ENCODE results near the gene TMEM169. TPM values are rescaled to one million over a fixed set of nuclear protein-coding genes. Genes with fewer than 3 reads are reported as not detected.
A peak's percentile ranks its signal among the peaks of the same experiment; 100 is the strongest.

Gene TMEM169
- total RNA-seq, 1 experiment from 2014 or later: 0.46 TPM

GRCh38 chr2:216119986-216120385 lies 38.3 kb downstream of the TMEM169 start:
- Histone ChIP-seq H3K9me2 (ENCODE audit: insufficient read depth) (no peaks in the 10 kb centered on the region), H3K79me2 (ENCODE audit: low read depth) (peaks cover 55% of the 10 kb centered on the region), H4K20me1 (ENCODE audit: insufficient read depth) (peaks cover 28% of the 10 kb centered on the region), H3F3A (ENCODE audit: insufficient read depth, low read depth) (peaks cover 6% of the 10 kb centered on the region; the same call in 1 of the 2 replicates), H3K4me1 (replicated peaks; ENCODE audit: insufficient read depth) (peaks cover 8% of the 10 kb centered on the region; the same call in 1 of the 2 replicates), H2AFZ (no peak overlapping the region), H3K4me2 (no peak overlapping the region), H3K4me3 (no peak overlapping the region), H3K27me3 (ENCODE audit: insufficient read depth, low read depth) (no peaks in the 10 kb centered on the region), H3K36me3 (ENCODE audit: low read depth) (peaks cover 84% of the 10 kb centered on the region), H3K27ac (no peak overlapping the region), H3K9me3 (ENCODE audit: insufficient read depth, low read depth) (no peaks in the 10 kb centered on the region)
- ChIA-PET POLR2A (ENCODE audit: unreplicated experiment) (interaction anchor here (0.7 kb wide), 1 partner anchor 74 kb away, joined by 4 read pairs; no protein-coding TSS in a partner anchor), CTCF (no interaction called here)
- no TSS peak for BruUV-seq (replicated peaks)
- TF ChIP-seq CTCF (conservative IDR thresholded peaks at IDR 0.05) (no peak), EZH2 (IDR thresholded peaks at IDR 0.05; ENCODE audit: low read depth) (no peak)
- intact Hi-C loops (cut with micrococcal nuclease; ENCODE audit: unreplicated experiment): loop anchor here (5.0 kb wide), 1 partner anchor 37 kb away; no protein-coding TSS in a partner anchor
- DNase-seq: no peak

- TF ChIP-seq EZH2 (IDR thresholded peaks at IDR 0.05; ENCODE audit: low read depth): no peak
- no peak for TF ChIP-seq CTCF (conservative IDR thresholded peaks at IDR 0.05)
- Histone ChIP-seq H3K27me3 (ENCODE audit: insufficient read depth, low read depth) (no peaks in the 10 kb centered on the region), H3K27ac (peak overlapping the region; percentile 15; the same call in 1 of the 2 replicates), H3K36me3 (ENCODE audit: low read depth) (peaks cover 86% of the 10 kb centered on the region), H4K20me1 (ENCODE audit: insufficient read depth) (peaks cover 28% of the 10 kb centered on the region), H3K4me3 (no peak overlapping the region), H2AFZ (no peak overlapping the region), H3K4me1 (replicated peaks; ENCODE audit: insufficient read depth) (no peaks in the 10 kb centered on the region), H3F3A (ENCODE audit: insufficient read depth, low read depth) (peaks cover 11% of the 10 kb centered on the region; the same call in 1 of the 2 replicates), H3K9me3 (ENCODE audit: insufficient read depth, low read depth) (no peaks in the 10 kb centered on the region), H3K79me2 (ENCODE audit: low read depth) (peaks cover 42% of the 10 kb centered on the region), H3K4me2 (no peak overlapping the region), H3K9me2 (ENCODE audit: insufficient read depth) (no peaks in the 10 kb centered on the region)
- intact Hi-C loops (cut with micrococcal nuclease; ENCODE audit: unreplicated experiment): no loop called here
- ChIA-PET CTCF (no interaction called here), POLR2A (ENCODE audit: unreplicated experiment) (no interaction called here)
- no peak for DNase-seq
- BruUV-seq (replicated peaks): no TSS peak
Measured at GRCh38 chr2:216121255-216121654, 39.5 kb downstream of the TMEM169 start.

GRCh38 chr2:216126943-216127342 lies 45.2 kb downstream of the TMEM169 start:
- DNase-seq: no peak
- Histone ChIP-seq H3K4me1 (replicated peaks; ENCODE audit: insufficient read depth) (no peaks in the 10 kb centered on the region), H3K36me3 (ENCODE audit: low read depth) (peaks cover 86% of the 10 kb centered on the region), H3K4me3 (no peak overlapping the region), H3K79me2 (ENCODE audit: low read depth) (peaks cover 3% of the 10 kb centered on the region), H2AFZ (no peak overlapping the region), H3K9me3 (ENCODE audit: insufficient read depth, low read depth) (no peaks in the 10 kb centered on the region), H3F3A (ENCODE audit: insufficient read depth, low read depth) (peaks cover 5% of the 10 kb centered on the region; the same call in 1 of the 2 replicates), H3K9me2 (ENCODE audit: insufficient read depth) (no peaks in the 10 kb centered on the region), H3K27ac (no peak overlapping the region), H3K27me3 (ENCODE audit: insufficient read depth, low read depth) (no peaks in the 10 kb centered on the region), H3K4me2 (no peak overlapping the region), H4K20me1 (ENCODE audit: insufficient read depth) (peaks cover 32% of the 10 kb centered on the region)
- ChIA-PET POLR2A (ENCODE audit: unreplicated experiment) (no interaction called here), CTCF (no interaction called here)
- BruUV-seq (replicated peaks): no TSS peak
- no peak for TF ChIP-seq EZH2 (IDR thresholded peaks at IDR 0.05; ENCODE audit: low read depth)
- TF ChIP-seq CTCF (conservative IDR thresholded peaks at IDR 0.05): no peak
- intact Hi-C loops (cut with micrococcal nuclease; ENCODE audit: unreplicated experiment): no loop called here

All from PC-9 (cell line).